ENCODE results near the gene WNT3A. TPM values are rescaled to one million over a fixed set of nuclear protein-coding genes. Genes with fewer than 3 reads are reported as not detected.

The WNT3A gene
- polyA plus RNA-seq, 1 experiment, result not detected

GRCh38 chr1:228022571-228023293, 15.9 kb downstream of the WNT3A start:
- Histone ChIP-seq H3K9me3 (ENCODE audit: control insufficient read depth, insufficient read depth, low read length) (peaks cover 5% of the 10 kb centered on the region; the same call in 1 of the 2 replicates), H3K27ac (ENCODE audit: low read depth, low read length) (no peak overlapping the region), H3K4me3 (ENCODE audit: low read depth, low read length) (no peak overlapping the region), H3K27me3 (ENCODE audit: control insufficient read depth, insufficient read depth, low read length) (peaks cover 6% of the 10 kb centered on the region)
- ChIA-PET CTCF (no interaction called here), POLR2A (no interaction called here)
- no peak for DNase-seq (ENCODE audit: low read depth, low spot score)
- TF ChIP-seq CTCF (IDR thresholded peaks at IDR 0.05; ENCODE audit: low read depth, low read length), result no peak

DNA sequence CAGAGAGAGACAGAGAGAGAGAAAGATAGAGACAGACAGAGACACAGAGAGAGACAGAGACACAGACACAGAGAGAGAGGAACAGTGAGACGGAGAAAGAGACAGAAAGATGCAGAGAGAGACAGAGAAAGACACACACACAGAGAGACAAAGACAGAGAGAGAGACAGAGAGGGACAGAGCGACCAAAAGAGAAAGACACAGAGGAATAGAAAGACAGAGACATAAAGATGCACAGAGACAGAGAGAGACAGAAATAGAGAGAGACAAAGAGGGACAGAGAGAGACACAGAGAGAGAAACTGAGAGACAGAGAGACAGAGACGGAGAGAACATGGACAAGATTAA, 16.5 kb downstream of the WNT3A start:
- no peak overlapping the region for H3K27ac ChIP-seq (ENCODE audit: low read depth, low read length)
- CTCF ChIA-PET, result no interaction called here
- DNase-seq (ENCODE audit: low read depth, low spot score), result no peak

DNA sequence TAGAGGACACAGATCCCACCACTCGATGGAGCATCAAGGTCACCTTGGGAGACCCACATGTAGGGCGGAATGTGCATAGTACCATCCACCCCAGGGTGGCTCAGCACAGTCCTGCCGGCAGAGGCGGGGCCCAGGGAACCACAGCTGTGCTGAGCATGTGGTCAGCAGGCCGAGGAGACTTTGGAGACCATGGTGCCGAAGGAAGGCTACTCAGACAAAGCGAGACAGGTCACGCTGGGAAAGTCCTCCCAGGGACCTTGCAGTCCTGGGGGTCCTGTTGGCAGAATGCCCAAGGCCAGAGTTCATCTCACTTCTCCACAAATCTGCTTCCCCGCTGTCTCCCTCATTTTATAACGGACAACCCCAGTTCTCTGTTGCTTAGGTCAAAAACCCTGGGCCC, 22.5 kb downstream of the WNT3A start:
- POLR2A ChIA-PET, result no interaction called here
- no peak overlapping the region for H3K4me3 ChIP-seq (ENCODE audit: low read depth, low read length)
- TF ChIP-seq CTCF (IDR thresholded peaks at IDR 0.05; ENCODE audit: low read depth, low read length), result no peak
- no peak overlapping the region for H3K27ac ChIP-seq (ENCODE audit: low read depth, low read length)
- no peaks in the 10 kb centered on the region for H3K27me3 ChIP-seq (ENCODE audit: control insufficient read depth, insufficient read depth, low read length)
- 0 out of 2 replicates have a peak, but pooled peaks cover 3% of the 10 kb centered on the region for H3K9me3 ChIP-seq (ENCODE audit: control insufficient read depth, insufficient read depth, low read length)
- DNase-seq (ENCODE audit: low read depth, low spot score), result no peak
- CTCF ChIA-PET, result no interaction called here

More for the DNA sequence above, 16.5 kb downstream of the WNT3A start:
- peaks cover 5% of the 10 kb centered on the region; the same call in 1 of the 2 replicates for H3K9me3 ChIP-seq (ENCODE audit: control insufficient read depth, insufficient read depth, low read length)
- H3K4me3 ChIP-seq (ENCODE audit: low read depth, low read length), result no peak overlapping the region
- H3K27me3 ChIP-seq (ENCODE audit: control insufficient read depth, insufficient read depth, low read length), result peaks cover 6% of the 10 kb centered on the region
- POLR2A ChIA-PET, result no interaction called here
- TF ChIP-seq CTCF (IDR thresholded peaks at IDR 0.05; ENCODE audit: low read depth, low read length), result no peak

DNA sequence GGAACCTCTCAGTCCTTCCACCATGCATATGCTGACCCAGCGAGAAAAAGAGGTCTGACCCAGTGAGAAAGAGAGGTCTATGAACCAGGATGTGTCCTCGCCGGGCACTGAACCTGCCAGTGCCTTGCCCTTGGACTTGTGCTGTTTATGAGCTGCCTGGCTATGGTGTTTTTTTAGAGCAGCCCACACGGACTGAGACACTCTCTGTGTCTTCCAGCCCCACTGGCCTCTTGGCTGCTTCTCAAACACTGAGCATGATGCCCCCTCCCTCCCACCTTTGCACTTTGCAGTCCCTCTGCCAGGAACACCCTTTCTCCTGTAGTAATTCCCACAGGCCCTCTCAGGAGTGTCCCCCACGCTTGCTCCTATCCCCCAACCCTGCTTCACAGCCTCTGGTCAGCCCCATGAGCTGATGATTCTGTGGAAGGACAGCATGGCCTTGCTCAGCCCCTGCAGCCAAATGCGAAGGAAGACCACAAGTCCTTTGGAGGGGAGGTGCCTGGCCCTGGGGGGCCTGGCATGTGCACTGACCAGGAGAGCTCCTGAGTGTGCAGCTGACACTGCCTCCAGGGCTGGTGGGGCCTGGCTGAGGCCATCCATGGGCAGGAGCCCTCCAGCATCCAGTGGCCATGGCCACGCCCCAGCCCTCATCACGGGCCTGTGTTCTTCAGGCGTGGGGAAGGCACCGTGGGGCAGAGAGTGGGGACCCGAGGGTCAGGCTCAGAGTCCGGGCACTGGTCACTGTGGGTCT, 23.8 kb downstream of the WNT3A start:
- TF ChIP-seq CTCF (IDR thresholded peaks at IDR 0.05; ENCODE audit: low read depth, low read length), result no peak
- H3K27ac ChIP-seq (ENCODE audit: low read depth, low read length), result no peak overlapping the region
- ChIA-PET CTCF (no interaction called here), POLR2A (no interaction called here)
- H3K4me3 ChIP-seq (ENCODE audit: low read depth, low read length), result no peak overlapping the region
- H3K9me3 ChIP-seq (ENCODE audit: control insufficient read depth, insufficient read depth, low read length), result 0 out of 2 replicates have a peak, but pooled peaks cover 3% of the 10 kb centered on the region
- DNase-seq (ENCODE audit: low read depth, low spot score), result no peak
- peaks cover 4% of the 10 kb centered on the region for H3K27me3 ChIP-seq (ENCODE audit: control insufficient read depth, insufficient read depth, low read length)

Data from AG04450 (cell line).